ENCODE results near the gene TGFBR2. TPM values are rescaled to one million over a fixed set of nuclear protein-coding genes. Genes with fewer than 3 reads are reported as not detected.

The TGFBR2 gene
- total and polyA plus RNA-seq, 2 of the 13 experiments (the other 11 are each of a cell fraction or from before 2014, with no cell fraction given) = 82.2 to 187 TPM

DNA sequence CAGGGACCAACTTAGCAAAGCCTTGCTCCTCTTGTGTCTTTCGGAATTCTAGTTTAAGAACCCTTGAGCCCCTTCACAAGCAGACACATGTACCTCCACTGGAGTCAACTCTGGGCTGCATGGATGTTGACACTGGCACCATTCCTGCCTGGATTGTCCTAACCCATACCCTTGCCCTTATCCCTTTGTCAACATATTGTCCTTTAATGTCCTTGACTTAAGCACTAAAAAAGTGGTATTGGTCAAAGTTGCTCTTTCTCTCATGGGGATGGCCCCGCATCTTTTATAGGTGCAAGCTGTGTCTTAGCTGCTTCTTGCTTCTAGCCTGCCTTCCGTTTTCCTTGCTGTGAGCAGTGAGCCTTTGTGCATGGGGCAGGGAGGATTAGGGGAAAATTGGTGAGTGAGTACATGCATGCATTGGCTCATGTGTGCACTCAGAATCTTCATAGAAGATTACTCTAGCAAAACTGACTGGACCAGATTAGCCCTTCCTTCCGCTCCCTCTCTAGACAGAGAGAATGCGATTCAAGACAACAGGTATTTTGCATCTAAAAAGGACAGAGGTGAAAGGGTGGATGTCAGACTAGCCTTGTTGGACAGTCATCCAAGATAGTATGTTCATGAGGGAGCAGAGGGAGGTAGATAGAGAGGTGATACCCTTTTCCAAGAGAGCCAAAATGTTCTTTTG is 42.4 kb downstream of the TGFBR2 start:
- intact Hi-C loops (cut with micrococcal nuclease; ENCODE audit: unreplicated experiment) (no loop called here), in situ Hi-C loops (cut with HindIII; ENCODE audit: extremely low pct_ligation_motif_present, low pct_unique_long_range_greater_than_20kb) (no loop called here)
- Histone ChIP-seq H3K4me1 (ENCODE audit: insufficient read depth, low read length) (peaks cover 77% of the 10 kb centered on the region), H3K36me3 (replicated peaks in 1 of 2; ENCODE audit: control insufficient read depth in 1 of 2, insufficient read depth in 2 of 2, low read length in 2 of 2) (peaks cover 37 to 96% of the 10 kb centered on the region in 2 experiments), H3K27ac (ENCODE audit: extremely low read length, insufficient read depth, low read length) (peak overlapping the region; percentile 3), H4K20me1 (ENCODE audit: insufficient read depth, low read length) (peaks cover 91% of the 10 kb centered on the region), H3K27me3 (ENCODE audit: control insufficient read depth in 1 of 2, insufficient read depth in 2 of 2, low read length in 2 of 2) (no peaks in the 10 kb centered on the region), H3K79me2 (ENCODE audit: insufficient read depth, low read length) (peaks cover 93% of the 10 kb centered on the region), H3K9me3 (ENCODE audit: low read length) (no peaks in the 10 kb centered on the region), H2AFZ (ENCODE audit: low read length) (no peak overlapping the region), H3K4me3 (replicated peaks in 1 of 3; ENCODE audit: insufficient read depth in 1 of 3, low read depth in 2 of 3, low read length in 3 of 3) (no peak overlapping the region), H3K9ac (ENCODE audit: insufficient read depth, low read depth, low read length) (no peak overlapping the region), H3K4me2 (ENCODE audit: low read depth, low read length) (no peak overlapping the region)
- peak; percentile 63 for ATAC-seq
- ChIA-PET CTCF (ENCODE audit: low intra/inter-chr PET ratio, low total read pairs) (no interaction called here), POLR2A (interaction anchor here (1.4 kb wide), 1 partner anchor 9 kb away, joined by 4 read pairs; no protein-coding TSS in a partner anchor)
- no TSS peak for BruUV-seq (replicated peaks)
- DNase-seq (ENCODE audit: low spot score) = peak; percentile 45
- WGBS (ENCODE audit: low lambda C conversion rate) = 75% methylated on average over 5 of the region's 5 CpGs
- FAIRE-seq = no peak
- TF ChIP-seq NFRKB (IDR thresholded peaks at IDR 0.05) = no peak
- TF ChIP-seq MYNN (CRISPR knock-in tag; IDR thresholded peaks at IDR 0.05; ENCODE audit: low read depth) = no peak
- TF ChIP-seq, protein P1, sequence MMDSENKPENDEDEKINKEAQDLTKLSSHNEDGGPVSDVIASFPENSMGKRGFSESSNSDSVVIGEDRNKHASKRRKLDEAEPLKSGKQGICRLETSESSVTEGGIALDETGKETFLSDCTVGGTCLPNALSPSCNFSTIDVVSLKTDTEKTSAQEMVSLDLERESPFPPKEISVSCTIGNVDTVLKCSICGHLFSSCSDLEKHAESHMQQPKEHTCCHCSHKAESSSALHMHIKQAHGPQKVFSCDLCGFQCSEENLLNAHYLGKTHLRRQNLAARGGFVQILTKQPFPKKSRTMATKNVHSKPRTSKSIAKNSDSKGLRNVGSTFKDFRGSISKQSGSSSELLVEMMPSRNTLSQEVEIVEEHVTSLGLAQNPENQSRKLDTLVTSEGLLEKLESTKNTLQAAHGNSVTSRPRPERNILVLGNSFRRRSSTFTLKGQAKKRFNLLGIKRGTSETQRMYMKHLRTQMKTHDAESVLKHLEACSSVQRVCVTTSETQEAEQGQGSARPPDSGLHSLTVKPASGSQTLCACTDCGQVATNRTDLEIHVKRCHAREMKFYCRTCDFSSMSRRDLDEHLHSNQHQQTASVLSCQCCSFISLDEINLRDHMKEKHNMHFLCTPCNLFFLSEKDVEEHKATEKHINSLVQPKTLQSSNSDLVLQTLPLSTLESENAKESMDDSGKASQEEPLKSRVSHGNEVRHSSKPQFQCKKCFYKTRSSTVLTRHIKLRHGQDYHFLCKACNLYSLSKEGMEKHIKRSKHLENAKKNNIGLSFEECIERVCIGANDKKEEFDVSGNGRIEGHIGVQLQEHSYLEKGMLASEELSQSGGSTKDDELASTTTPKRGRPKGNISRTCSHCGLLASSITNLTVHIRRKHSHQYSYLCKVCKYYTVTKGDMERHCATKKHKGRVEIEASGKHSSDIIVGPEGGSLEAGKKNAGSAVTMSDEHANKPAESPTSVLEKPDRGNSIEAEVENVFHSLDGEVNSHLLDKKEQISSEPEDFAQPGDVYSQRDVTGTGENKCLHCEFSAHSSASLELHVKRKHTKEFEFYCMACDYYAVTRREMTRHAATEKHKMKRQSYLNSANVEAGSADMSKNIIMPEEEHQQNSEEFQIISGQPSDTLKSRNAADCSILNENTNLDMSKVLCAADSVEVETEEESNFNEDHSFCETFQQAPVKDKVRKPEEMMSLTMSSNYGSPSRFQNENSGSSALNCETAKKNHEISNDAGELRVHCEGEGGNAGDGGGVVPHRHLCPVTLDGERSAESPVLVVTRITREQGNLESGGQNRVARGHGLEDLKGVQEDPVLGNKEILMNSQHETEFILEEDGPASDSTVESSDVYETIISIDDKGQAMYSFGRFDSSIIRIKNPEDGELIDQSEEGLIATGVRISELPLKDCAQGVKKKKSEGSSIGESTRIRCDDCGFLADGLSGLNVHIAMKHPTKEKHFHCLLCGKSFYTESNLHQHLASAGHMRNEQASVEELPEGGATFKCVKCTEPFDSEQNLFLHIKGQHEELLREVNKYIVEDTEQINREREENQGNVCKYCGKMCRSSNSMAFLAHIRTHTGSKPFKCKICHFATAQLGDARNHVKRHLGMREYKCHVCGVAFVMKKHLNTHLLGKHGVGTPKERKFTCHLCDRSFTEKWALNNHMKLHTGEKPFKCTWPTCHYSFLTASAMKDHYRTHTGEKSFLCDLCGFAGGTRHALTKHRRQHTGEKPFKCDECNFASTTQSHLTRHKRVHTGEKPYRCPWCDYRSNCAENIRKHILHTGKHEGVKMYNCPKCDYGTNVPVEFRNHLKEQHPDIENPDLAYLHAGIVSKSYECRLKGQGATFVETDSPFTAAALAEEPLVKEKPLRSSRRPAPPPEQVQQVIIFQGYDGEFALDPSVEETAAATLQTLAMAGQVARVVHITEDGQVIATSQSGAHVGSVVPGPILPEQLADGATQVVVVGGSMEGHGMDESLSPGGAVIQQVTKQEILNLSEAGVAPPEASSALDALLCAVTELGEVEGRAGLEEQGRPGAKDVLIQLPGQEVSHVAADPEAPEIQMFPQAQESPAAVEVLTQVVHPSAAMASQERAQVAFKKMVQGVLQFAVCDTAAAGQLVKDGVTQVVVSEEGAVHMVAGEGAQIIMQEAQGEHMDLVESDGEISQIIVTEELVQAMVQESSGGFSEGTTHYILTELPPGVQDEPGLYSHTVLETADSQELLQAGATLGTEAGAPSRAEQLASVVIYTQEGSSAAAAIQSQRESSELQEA (CRISPR knock-in tag; IDR thresholded peaks at IDR 0.05; ENCODE audit: not compliant biosample characterization) = no peak
- no peak for TF ChIP-seq ZFAT (CRISPR knock-in tag; conservative IDR thresholded peaks at IDR 0.05)
- TF ChIP-seq ZNF615 (CRISPR knock-in tag; IDR thresholded peaks at IDR 0.05; ENCODE audit: borderline replicate concordance) = no peak
- no peak for TF ChIP-seq SNAI1 (CRISPR knock-in tag; IDR thresholded peaks at IDR 0.05; ENCODE audit: borderline replicate concordance)
- peak; percentile 62; the same call in 1 of the 2 replicates for TF ChIP-seq MED1 (CRISPR knock-in tag; IDR thresholded peaks at IDR 0.05)
- no peak for TF ChIP-seq KLF12 (CRISPR knock-in tag; IDR thresholded peaks at IDR 0.05; ENCODE audit: borderline replicate concordance)
- TF ChIP-seq NFKBIZ (CRISPR knock-in tag; IDR thresholded peaks at IDR 0.05) = no peak
- TF ChIP-seq, protein P2, sequence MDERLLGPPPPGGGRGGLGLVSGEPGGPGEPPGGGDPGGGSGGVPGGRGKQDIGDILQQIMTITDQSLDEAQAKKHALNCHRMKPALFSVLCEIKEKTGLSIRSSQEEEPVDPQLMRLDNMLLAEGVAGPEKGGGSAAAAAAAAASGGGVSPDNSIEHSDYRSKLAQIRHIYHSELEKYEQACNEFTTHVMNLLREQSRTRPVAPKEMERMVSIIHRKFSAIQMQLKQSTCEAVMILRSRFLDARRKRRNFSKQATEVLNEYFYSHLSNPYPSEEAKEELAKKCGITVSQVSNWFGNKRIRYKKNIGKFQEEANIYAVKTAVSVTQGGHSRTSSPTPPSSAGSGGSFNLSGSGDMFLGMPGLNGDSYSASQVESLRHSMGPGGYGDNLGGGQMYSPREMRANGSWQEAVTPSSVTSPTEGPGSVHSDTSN (CRISPR knock-in tag; IDR thresholded peaks at IDR 0.05) = no peak
- TF ChIP-seq KLF11 (CRISPR knock-in tag; IDR thresholded peaks at IDR 0.05) = no peak
- peak; percentile 97 for TF ChIP-seq PITX1 (CRISPR knock-in tag; IDR thresholded peaks at IDR 0.05)
- no peak for TF ChIP-seq PRPF4 (IDR thresholded peaks at IDR 0.05; ENCODE audit: low read depth, low read length, poor library complexity, severe bottlenecking)
- no peak for TF ChIP-seq ARID2 (CRISPR knock-in tag; IDR thresholded peaks at IDR 0.05; ENCODE audit: borderline replicate concordance)
- no peak for TF ChIP-seq JUN (CRISPR knock-in tag; IDR thresholded peaks at IDR 0.05)
- TF ChIP-seq, protein P3, sequence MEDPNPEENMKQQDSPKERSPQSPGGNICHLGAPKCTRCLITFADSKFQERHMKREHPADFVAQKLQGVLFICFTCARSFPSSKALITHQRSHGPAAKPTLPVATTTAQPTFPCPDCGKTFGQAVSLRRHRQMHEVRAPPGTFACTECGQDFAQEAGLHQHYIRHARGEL (CRISPR knock-in tag; IDR thresholded peaks at IDR 0.05) = no peak

Measured in HepG2 (cell line).